Liver (tissue), 9 donors: ENCODE measurements around the gene DNAH1. TPM values are rescaled to one million over a fixed set of nuclear protein-coding genes. Genes with fewer than 3 reads are reported as not detected.

Experiments
- DNase-seq: peaks from one replicate; pipeline ENCODE4 v3.0.0-alpha.2; 2017; ENCODE audit warnings: low spot score
- H3K27ac ChIP-seq, 2 donors: one replicate each; pipeline ENCODE4 v1.7.0; 2013; ENCODE audit warnings: inconsistent platforms in 2 of 2, low read length in 2 of 2, control low read depth in 1 of 2, low read depth in 1 of 2, mild to moderate bottlenecking in 1 of 2
- H3K27me3 ChIP-seq, 4 donors: one replicate each; pipeline versions ENCODE4 v1.6.1 to v1.7.0; 2013; ENCODE audit warnings: low read length in 3 of 4, inconsistent platforms in 1 of 4, mild to moderate bottlenecking in 1 of 4, moderate library complexity in 1 of 4; ENCODE audit not compliant: control insufficient read depth in 4 of 4, insufficient read depth in 4 of 4
- H3K36me3 ChIP-seq, 4 donors: one replicate each; pipeline versions ENCODE4 v1.6.1 to v1.7.0; 2013; ENCODE audit warnings: low read length in 3 of 4, mild to moderate bottlenecking in 3 of 4, low read depth in 1 of 4, moderate library complexity in 1 of 4; ENCODE audit not compliant: control insufficient read depth in 4 of 4, insufficient read depth in 3 of 4
- H3K4me1 ChIP-seq, 4 donors: one replicate each; pipeline versions ENCODE4 v1.6.1 to v1.7.0; 2013; ENCODE audit warnings: low read length in 3 of 4, mild to moderate bottlenecking in 3 of 4, moderate library complexity in 1 of 4; ENCODE audit not compliant: control insufficient read depth in 4 of 4, insufficient read depth in 4 of 4
- H3K4me3 ChIP-seq, 3 donors: one replicate each; pipeline versions ENCODE4 v1.6.1 to v1.7.0; 2013; ENCODE audit warnings: low read length in 3 of 3, control low read depth in 1 of 3, low read depth in 1 of 3, mild to moderate bottlenecking in 1 of 3
- H3K9ac ChIP-seq, 2 donors: one replicate each; pipeline ENCODE4 v1.7.0; 2013; ENCODE audit warnings: low read length in 2 of 2, mild to moderate bottlenecking in 2 of 2, moderate library complexity in 2 of 2, control low read depth in 1 of 2, low read depth in 1 of 2
- H3K9me3 ChIP-seq, 4 donors: one replicate each; pipeline versions ENCODE4 v1.6.1 to v1.7.0; 2013; ENCODE audit warnings: low read length in 3 of 4; ENCODE audit not compliant: control insufficient read depth in 4 of 4
- CTCF ChIP-seq: fragments of 150-350 bp; IDR thresholded peaks from 2 replicates; pipeline ENCODE4 v1.5.1; 2017; ENCODE audit warnings: improper control_type of control experiment, low read depth, low read length; ENCODE audit not compliant: missing input control
- EGR1 ChIP-seq, 2 donors: IDR thresholded peaks; 2 replicates each; pipeline ENCODE4 v1.6.1; 2016 to 2018; ENCODE audit warnings: antibody characterized with exemption in 2 of 2, low read depth in 2 of 2
- FOXA1 ChIP-seq: IDR thresholded peaks from 2 replicates; pipeline ENCODE4 v1.6.1; 2016; ENCODE audit warnings: antibody characterized with exemption
- FOXA2 ChIP-seq: IDR thresholded peaks from 2 replicates; pipeline ENCODE4 v1.6.1; 2016; ENCODE audit warnings: antibody characterized with exemption
- GABPA ChIP-seq, 2 donors: IDR thresholded peaks in 1 of 2; conservative IDR thresholded peaks in 1 of 2; 2 replicates each; pipeline ENCODE4 v1.6.1; 2016; ENCODE audit warnings: antibody characterized with exemption in 2 of 2, mild to moderate bottlenecking in 1 of 2, moderate library complexity in 1 of 2
- HNF4A ChIP-seq, 2 donors: conservative IDR thresholded peaks; 2 replicates each; pipeline ENCODE4 v1.6.1; 2016; ENCODE audit warnings: antibody characterized with exemption in 2 of 2, mild to moderate bottlenecking in 2 of 2
- HNF4G ChIP-seq: IDR thresholded peaks from 2 replicates; pipeline ENCODE4 v1.6.1; 2016; ENCODE audit warnings: antibody characterized with exemption
- JUND ChIP-seq, 2 donors: IDR thresholded peaks; 2 replicates each; pipeline ENCODE4 v1.6.1; 2016; ENCODE audit warnings: antibody characterized with exemption in 2 of 2
- MAX ChIP-seq: IDR thresholded peaks from 2 replicates; pipeline ENCODE4 v1.6.1; 2016; ENCODE audit warnings: antibody characterized with exemption
- NR2F2 ChIP-seq: IDR thresholded peaks from 2 replicates; pipeline ENCODE4 v1.6.1; 2016; ENCODE audit warnings: antibody characterized with exemption
- RAD21 ChIP-seq, 2 donors: IDR thresholded peaks; 2 replicates each; pipeline ENCODE4 v1.6.1; 2016; ENCODE audit warnings: antibody characterized with exemption in 2 of 2, mild to moderate bottlenecking in 2 of 2
- REST ChIP-seq: IDR thresholded peaks from 2 replicates; pipeline ENCODE4 v1.6.1; 2016; ENCODE audit warnings: antibody characterized with exemption, mild to moderate bottlenecking
- RXRA ChIP-seq, 2 donors: IDR thresholded peaks; 2 replicates each; pipeline ENCODE4 v1.6.1; 2017 to 2018; ENCODE audit warnings: antibody characterized with exemption in 2 of 2, mild to moderate bottlenecking in 1 of 2
- SP1 ChIP-seq: IDR thresholded peaks from 2 replicates; pipeline ENCODE4 v1.6.1; 2018; ENCODE audit warnings: antibody characterized with exemption, mild to moderate bottlenecking
- TAF1 ChIP-seq: conservative IDR thresholded peaks from 2 replicates; pipeline ENCODE4 v1.6.1; 2016; ENCODE audit warnings: antibody characterized with exemption, mild to moderate bottlenecking
- YY1 ChIP-seq: IDR thresholded peaks from 2 replicates; pipeline ENCODE4 v1.6.1; 2016; ENCODE audit warnings: antibody characterized with exemption, mild to moderate bottlenecking
- ZBTB33 ChIP-seq: IDR thresholded peaks from 2 replicates; pipeline ENCODE4 v1.6.1; 2016; ENCODE audit warnings: antibody characterized with exemption
- WGBS: extraction: QIAGEN DNeasy Blood & Tissue Kit; methylation state at CpG from one replicate; pipeline ENCODE4 v1.1.7; 2013; 5-methylcytosine and 5-hydroxymethylcytosine counted together
- polyA plus RNA-seq, 2 donors: library from polyadenylated mRNA; stranded (reverse) in 1 of 2; unstranded in 1 of 2; fragments of 200-250 nt in 1 of 2; fragments of >200 nt in 1 of 2; fragmentation: Nextera tagmentation in 1 of 2; extraction: Ambion mirVana in 1 of 2; gene quantifications; one replicate each; pipeline versions ENCODE4 v1.2.1 to v1.2.3, GENCODE V29; 2013 to 2015
- total RNA-seq, 2 donors: library from RNA; depleted of rRNA; stranded (reverse); fragments of >200 nt; gene quantifications; one replicate each; pipeline ENCODE4 v1.2.3, GENCODE V29; 2014
- donor health status: healthy.
- donor health status: healthy.
- donor health status: healthy.
- donor health status: healthy.
- donor health status: healthy.

DNAH1 gene
- total and polyA plus RNA-seq, 4 donors = 1.5 to 6.0 (median 2.5) TPM

- no peaks in the 10 kb centered on the region for H3K27me3 ChIP-seq
- H3K9ac ChIP-seq = no peak overlapping the region
- H3K27ac ChIP-seq = no peak overlapping the region
- H3K9me3 ChIP-seq = no peaks in the 10 kb centered on the region
- TF ChIP-seq FOXA2 (no peak), REST (no peak), YY1 (no peak), RXRA (IDR thresholded peaks at IDR 0.05) (no peak), SP1 (no peak), JUND (IDR thresholded peaks at IDR 0.05) (no peak), CTCF (no peak), RAD21 (IDR thresholded peaks at IDR 0.05) (no peak), GABPA (IDR thresholded peaks at IDR 0.05 in 1 of 2, conservative IDR thresholded peaks at IDR 0.05 in 1 of 2) (no peak), ZBTB33 (no peak), FOXA1 (no peak), EGR1 (IDR thresholded peaks at IDR 0.05; ENCODE audit: low read depth in 2 of 2) (no peak), NR2F2 (no peak), TAF1 (no peak), HNF4G (no peak), MAX (no peak), HNF4A (conservative IDR thresholded peaks at IDR 0.05) (no peak)
- no peak overlapping the region for H3K4me3 ChIP-seq
- DNase-seq = no peak
- 95% methylated on average over 12 of the region's 12 CpGs for WGBS
- H3K36me3 ChIP-seq = peaks cover 3 to 90% (median 36%) of the 10 kb centered on the region in 4 donors
- no peaks in the 10 kb centered on the region for H3K4me1 ChIP-seq
These were observed 43.2 kb downstream of the DNAH1 start for GRCh38 chr3:52359116-52359855.
